Measurements from ENCODE around the gene TTI1. TPM values are rescaled to one million over a fixed set of nuclear protein-coding genes. Genes with fewer than 3 reads are reported as not detected.

Gene TTI1
- total RNA-seq, 1 experiment from 2014 or later, result 37.4 TPM

GRCh38 chr20:38055848-38056247, 22.6 kb upstream of the TTI1 start:
- Histone ChIP-seq H4K8ac (replicated peaks; ENCODE audit: insufficient read length, low read depth, low read length) (no peak overlapping the region), H3K4me1 (ENCODE audit: insufficient read depth, low read length) (no peaks in the 10 kb centered on the region), H3K27me3 (ENCODE audit: insufficient read depth, low read length) (no peaks in the 10 kb centered on the region), H2AFZ (ENCODE audit: low read length) (no peak overlapping the region), H2BK120ac (ENCODE audit: low read depth, low read length, poor library complexity, severe bottlenecking) (no peak overlapping the region), H3K79me1 (ENCODE audit: insufficient read depth, low read depth, low read length, poor library complexity, severe bottlenecking) (no peaks in the 10 kb centered on the region), H3K18ac (ENCODE audit: insufficient read length, low read depth, low read length) (no peak overlapping the region), H3K9me3 (ENCODE audit: control insufficient read depth, low read depth, low read length) (no peaks in the 10 kb centered on the region), H2BK5ac (ENCODE audit: insufficient read length, low read length) (no peak overlapping the region), H2BK12ac (ENCODE audit: insufficient read length, low read depth, low read length) (no peak overlapping the region), H3K4ac (ENCODE audit: low read depth, low read length) (no peak overlapping the region), H3K23me2 (ENCODE audit: insufficient read length, low read depth, low read length, poor library complexity, severe bottlenecking) (no peaks in the 10 kb centered on the region), H4K20me1 (ENCODE audit: control insufficient read depth, insufficient read depth, insufficient read length) (no peaks in the 10 kb centered on the region), H2AK5ac (ENCODE audit: insufficient read length, low read length) (no peak overlapping the region), H2BK15ac (ENCODE audit: low read depth, low read length) (no peak overlapping the region), H2BK20ac (ENCODE audit: low read depth, low read length, poor library complexity, severe bottlenecking) (no peak overlapping the region), H3K56ac (ENCODE audit: insufficient read length, low read depth, low read length) (no peak overlapping the region), H3T11ph (ENCODE audit: low read length) (no peak overlapping the region), H3K27ac (ENCODE audit: insufficient read length, low read depth, low read length) (no peak overlapping the region), H4K91ac (ENCODE audit: insufficient read length, low read depth, low read length) (no peak overlapping the region), H3K9ac (ENCODE audit: extremely low read depth, insufficient read length, low read length) (no peak overlapping the region), H3K79me2 (ENCODE audit: insufficient read depth, low read length) (peaks cover 6% of the 10 kb centered on the region; the same call in 1 of the 2 replicates), H3K4me2 (ENCODE audit: insufficient read depth, insufficient read length, low read length) (no peak overlapping the region), H4K5ac (ENCODE audit: insufficient read length, low read depth, low read length) (no peak overlapping the region), H3K14ac (ENCODE audit: insufficient read depth, low read length) (no peak overlapping the region), H3K23ac (ENCODE audit: insufficient read length, low read depth, low read length) (no peak overlapping the region)
- Mint-ChIP-seq H3K9me3 (no peaks in the 10 kb centered on the region), H3K27me3 (ENCODE audit: low read depth) (no peaks in the 10 kb centered on the region), H3K4me3 (no peak overlapping the region), H3K27ac (no peak overlapping the region), H3K36me3 (ENCODE audit: insufficient read depth in 1 of 3, low read depth in 3 of 3) (peaks cover 18 to 37% (median 19%) of the 10 kb centered on the region in 3 experiments; a peak in 6 of 7 replicates), H3K4me1 (0 out of 4 replicates have a peak, but pooled peaks cover 0 to 2% of the 10 kb centered on the region in 2 experiments)
- no CpG with 5 or more reads among the region's 6 CpGs for WGBS (ENCODE audit: extremely low coverage, insufficient read length, low lambda C conversion rate)
- no peak for DNase-seq
- no peak for TF ChIP-seq CTCF (conservative IDR thresholded peaks at IDR 0.05)

All from H9 (cell line).